Measurements from ENCODE around the gene TMTC1. TPM values are rescaled to one million over a fixed set of nuclear protein-coding genes. Genes with fewer than 3 reads are reported as not detected.

TMTC1 gene
- total RNA-seq, 2 experiments from 2014 or later = not detected

DNA sequence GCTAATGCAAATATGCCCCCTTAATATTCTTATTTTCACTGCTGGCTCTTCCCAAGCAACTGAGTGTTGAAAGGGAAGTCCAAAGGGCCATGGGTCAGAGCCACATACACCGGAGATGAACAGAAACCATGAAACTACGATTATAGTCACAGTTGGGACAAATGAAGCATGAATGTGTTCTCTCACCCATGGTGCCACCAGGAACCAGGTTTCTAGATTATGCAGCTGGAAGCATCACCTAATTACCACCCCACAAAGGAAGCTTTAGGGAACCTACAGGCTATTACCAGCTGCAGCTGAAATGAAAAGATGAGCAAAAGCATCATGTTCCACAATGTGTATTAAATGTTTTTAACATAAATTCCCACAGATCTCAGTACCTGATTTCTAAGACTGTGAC is 15.4 kb downstream of the TMTC1 start:
- Mint-ChIP-seq H3K9me3 (no peaks in the 10 kb centered on the region), H3K4me1 (no peaks in the 10 kb centered on the region), H3K27me3 (no peaks in the 10 kb centered on the region), H3K4me3 (no peak overlapping the region), H3K27ac (no peak overlapping the region), H3K36me3 (ENCODE audit: low read depth) (no peaks in the 10 kb centered on the region)
- POLR2A ChIA-PET = no interaction called here
- no peak for DNase-seq
- CTCF ChIA-PET = no interaction called here

DNA sequence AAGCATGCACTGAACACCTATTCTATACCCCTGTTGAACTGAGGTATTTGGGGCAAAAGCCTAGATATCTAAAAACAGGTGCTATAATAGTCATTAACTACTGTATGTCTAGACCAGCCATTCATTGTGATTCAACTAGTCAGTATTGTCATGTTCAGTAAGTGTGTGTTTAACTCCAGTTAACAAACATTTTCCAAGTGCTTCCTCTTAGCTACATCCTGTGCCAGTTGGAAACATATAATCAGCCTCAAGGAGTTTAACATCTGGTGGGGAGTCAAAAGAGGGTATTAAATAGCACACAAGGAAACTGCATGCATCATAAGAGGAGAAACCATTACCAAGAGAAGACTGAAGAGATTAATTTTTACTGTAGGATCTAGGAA is 20.4 kb downstream of the TMTC1 start:
- POLR2A ChIA-PET = no interaction called here

DNA sequence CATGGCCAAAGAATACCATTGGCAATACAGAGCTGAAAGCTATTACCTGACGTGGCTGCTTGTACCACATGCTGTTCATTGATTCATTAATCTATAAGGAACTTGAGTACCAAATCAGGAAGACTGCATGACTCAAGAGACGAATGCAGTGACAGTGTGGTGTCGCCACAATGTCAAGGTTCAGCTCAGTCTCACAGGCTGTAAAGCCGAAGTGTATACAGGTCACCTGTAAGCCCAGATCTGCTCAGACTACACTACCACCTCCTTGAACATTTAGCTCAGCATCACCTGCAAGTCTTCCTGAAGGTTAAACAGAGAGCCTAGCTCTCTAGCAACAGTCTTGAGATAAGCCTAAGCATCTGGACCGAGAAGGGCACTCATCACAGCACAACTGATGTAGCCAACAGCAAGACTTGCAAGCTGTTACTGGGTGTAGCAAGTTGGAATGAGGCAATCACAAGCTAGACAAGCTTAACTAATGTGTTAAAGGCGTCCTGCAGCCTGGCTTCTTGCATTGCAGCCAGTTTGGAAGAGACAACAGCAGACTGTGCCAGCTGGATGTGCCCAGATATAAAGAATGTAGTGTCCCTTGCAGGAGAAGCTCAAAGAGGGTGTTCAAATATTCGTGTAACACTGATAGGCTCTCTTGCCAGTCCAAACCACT is 21.0 kb downstream of the TMTC1 start:
- H3K27me3 Mint-ChIP-seq = no peaks in the 10 kb centered on the region
- H3K36me3 Mint-ChIP-seq (ENCODE audit: low read depth) = no peaks in the 10 kb centered on the region
- POLR2A ChIA-PET = no interaction called here
- no peak for DNase-seq
- H3K4me3 Mint-ChIP-seq = no peak overlapping the region
- no peak overlapping the region for H3K27ac Mint-ChIP-seq
- no peaks in the 10 kb centered on the region for H3K4me1 Mint-ChIP-seq
- CTCF ChIA-PET = interaction anchor here (0.6 to 1.5 kb wide), 3 partner anchors 12 to 39 kb away, joined by 3 to 5 read pairs (median 3); no protein-coding TSS in a partner anchor
- no peaks in the 10 kb centered on the region for H3K9me3 Mint-ChIP-seq

More for the DNA sequence above, 20.4 kb downstream of the TMTC1 start:
- no peaks in the 10 kb centered on the region for H3K27me3 Mint-ChIP-seq
- no peaks in the 10 kb centered on the region for H3K9me3 Mint-ChIP-seq
- no peak overlapping the region for H3K4me3 Mint-ChIP-seq
- no peaks in the 10 kb centered on the region for H3K4me1 Mint-ChIP-seq
- H3K27ac Mint-ChIP-seq = no peak overlapping the region
- CTCF ChIA-PET = interaction anchor here (0.6 to 1.5 kb wide), 2 partner anchors 12 to 40 kb away, joined by 3 to 5 read pairs; no protein-coding TSS in a partner anchor
- no peak for DNase-seq
- H3K36me3 Mint-ChIP-seq (ENCODE audit: low read depth) = no peaks in the 10 kb centered on the region

DNA sequence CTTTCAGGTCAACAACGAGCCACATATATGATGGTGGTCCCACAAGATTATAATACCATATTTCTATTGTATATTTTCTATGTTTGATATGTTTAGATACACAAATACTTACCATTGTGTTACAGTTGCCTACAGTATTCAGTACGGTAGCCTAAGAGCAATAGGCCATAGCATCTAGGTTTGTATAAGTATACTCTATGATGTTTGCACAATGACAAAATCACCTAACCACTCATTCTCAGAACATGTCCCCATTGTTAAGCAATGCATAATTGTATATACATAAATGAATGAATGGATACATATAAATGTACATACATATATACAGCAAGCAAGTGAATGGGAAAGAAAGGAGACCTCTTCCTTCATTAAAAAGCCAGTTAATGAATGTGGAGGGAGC is 23.8 kb downstream of the TMTC1 start:
- H3K27me3 Mint-ChIP-seq = no peaks in the 10 kb centered on the region
- no peaks in the 10 kb centered on the region for H3K36me3 Mint-ChIP-seq (ENCODE audit: low read depth)
- H3K9me3 Mint-ChIP-seq = no peaks in the 10 kb centered on the region
- ChIA-PET CTCF (no interaction called here), POLR2A (no interaction called here)
- no peak overlapping the region for H3K4me3 Mint-ChIP-seq
- no peaks in the 10 kb centered on the region for H3K4me1 Mint-ChIP-seq
- no peak for DNase-seq
- H3K27ac Mint-ChIP-seq = no peak overlapping the region

DNA sequence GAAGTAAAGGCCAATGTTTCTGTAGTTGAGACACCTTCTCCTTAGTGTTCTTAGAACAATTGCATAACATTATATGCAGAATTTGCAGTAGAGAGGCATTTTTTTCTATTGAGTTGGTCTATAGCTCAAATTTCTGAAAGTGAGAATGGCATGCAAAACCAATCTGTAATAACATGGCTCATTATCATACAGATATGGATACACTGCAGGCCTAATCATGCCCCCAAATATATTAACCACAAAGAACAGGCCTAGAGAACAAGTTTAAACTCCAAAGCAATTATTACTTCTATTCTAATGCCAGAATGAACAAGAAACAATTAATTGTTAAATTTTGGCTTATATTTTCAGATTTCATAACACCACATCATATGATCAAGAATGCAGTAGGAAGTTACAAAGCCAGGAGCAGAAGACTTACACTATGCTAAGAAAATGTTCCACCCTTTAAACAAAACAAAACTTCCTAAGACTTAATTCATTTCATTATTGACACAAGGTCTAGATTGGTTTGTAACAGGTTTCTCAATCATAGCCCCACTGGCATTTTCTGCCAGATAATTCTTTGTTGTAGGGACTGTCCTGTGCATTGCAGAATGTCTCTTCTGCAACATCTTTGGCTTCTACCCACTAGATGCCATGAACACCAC is 26.9 kb downstream of the TMTC1 start:
- H3K27ac Mint-ChIP-seq = no peak overlapping the region
- no peaks in the 10 kb centered on the region for H3K36me3 Mint-ChIP-seq (ENCODE audit: low read depth)
- H3K27me3 Mint-ChIP-seq = no peaks in the 10 kb centered on the region
- H3K4me1 Mint-ChIP-seq = no peaks in the 10 kb centered on the region
- no peak overlapping the region for H3K4me3 Mint-ChIP-seq
- CTCF ChIA-PET = no interaction called here
- H3K9me3 Mint-ChIP-seq = no peaks in the 10 kb centered on the region
- DNase-seq = no peak
- POLR2A ChIA-PET = no interaction called here

DNA sequence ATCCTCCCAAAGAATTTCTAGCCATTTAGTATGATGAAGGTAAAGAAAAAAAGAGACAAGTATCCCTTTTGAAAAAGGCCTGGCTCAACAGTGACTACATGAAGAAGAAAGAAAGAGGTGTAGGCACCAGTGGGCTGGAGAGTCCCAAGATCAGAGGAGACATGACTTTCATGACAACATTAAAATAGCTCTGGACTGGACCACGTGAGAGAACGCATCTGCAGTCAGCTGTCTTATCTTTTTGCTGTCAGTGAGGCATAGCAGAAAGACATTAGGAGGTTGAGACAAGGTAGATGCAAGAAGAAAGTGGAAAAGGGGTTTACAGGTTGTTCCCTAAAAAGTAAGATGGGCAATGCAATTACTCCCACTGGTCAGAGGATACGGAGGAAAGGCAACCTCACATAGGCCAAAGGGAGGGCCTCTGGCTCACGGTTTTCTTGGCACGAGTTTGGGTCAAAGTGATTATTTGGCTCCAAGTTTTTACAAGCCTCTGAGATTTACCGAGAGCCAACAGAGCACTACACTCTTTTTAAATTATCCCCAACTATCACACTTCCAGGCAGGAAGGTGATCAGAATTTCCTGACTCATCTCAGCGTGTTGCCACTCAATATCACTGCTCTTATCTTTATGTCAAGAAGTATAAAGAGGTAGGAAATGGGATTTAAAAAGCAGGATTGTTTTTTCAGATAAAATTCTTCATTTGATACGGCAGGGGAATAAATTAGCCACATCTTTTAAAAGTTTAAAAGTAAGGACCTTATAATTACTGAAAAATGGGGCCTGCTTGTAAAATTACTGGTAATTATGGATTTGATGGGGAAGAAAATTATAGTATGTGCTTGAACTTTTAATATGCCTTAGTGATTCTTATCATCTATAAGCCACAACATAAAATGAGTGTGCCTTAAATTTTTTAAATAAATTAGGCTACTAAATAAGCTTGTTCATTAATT is 29.2 kb downstream of the TMTC1 start:
- CTCF ChIA-PET = no interaction called here
- no peaks in the 10 kb centered on the region for H3K4me1 Mint-ChIP-seq

DNA sequence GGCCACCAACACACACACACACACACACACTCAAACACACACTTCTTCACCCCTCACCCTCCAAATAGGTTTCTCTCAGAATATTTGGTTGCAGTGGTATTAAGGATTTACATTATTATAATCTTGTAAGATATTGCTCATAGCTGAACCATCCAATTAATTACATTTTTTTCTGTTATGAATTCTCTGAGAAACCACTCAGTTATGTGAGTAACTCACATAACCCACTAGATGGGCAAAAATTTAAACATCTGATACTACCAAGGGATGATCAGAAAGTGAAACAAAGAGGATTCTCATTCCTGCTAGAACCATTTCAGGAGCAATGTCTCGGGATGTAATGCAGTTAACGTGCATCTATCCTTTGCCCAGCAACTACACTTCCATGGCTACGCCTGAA is 31.6 kb downstream of the TMTC1 start:
- CTCF ChIA-PET = no interaction called here
- Mint-ChIP-seq H3K9me3 (peaks cover 2% of the 10 kb centered on the region), H3K36me3 (ENCODE audit: low read depth) (no peaks in the 10 kb centered on the region), H3K27me3 (no peaks in the 10 kb centered on the region), H3K4me1 (no peaks in the 10 kb centered on the region), H3K27ac (no peak overlapping the region), H3K4me3 (no peak overlapping the region)
- POLR2A ChIA-PET = no interaction called here
- DNase-seq = no peak

More for the DNA sequence above, 29.2 kb downstream of the TMTC1 start:
- Mint-ChIP-seq H3K9me3 (peaks cover 2% of the 10 kb centered on the region), H3K27me3 (no peaks in the 10 kb centered on the region), H3K36me3 (ENCODE audit: low read depth) (no peaks in the 10 kb centered on the region), H3K4me3 (no peak overlapping the region), H3K27ac (no peak overlapping the region)
- POLR2A ChIA-PET = no interaction called here
- DNase-seq = no peak

DNA sequence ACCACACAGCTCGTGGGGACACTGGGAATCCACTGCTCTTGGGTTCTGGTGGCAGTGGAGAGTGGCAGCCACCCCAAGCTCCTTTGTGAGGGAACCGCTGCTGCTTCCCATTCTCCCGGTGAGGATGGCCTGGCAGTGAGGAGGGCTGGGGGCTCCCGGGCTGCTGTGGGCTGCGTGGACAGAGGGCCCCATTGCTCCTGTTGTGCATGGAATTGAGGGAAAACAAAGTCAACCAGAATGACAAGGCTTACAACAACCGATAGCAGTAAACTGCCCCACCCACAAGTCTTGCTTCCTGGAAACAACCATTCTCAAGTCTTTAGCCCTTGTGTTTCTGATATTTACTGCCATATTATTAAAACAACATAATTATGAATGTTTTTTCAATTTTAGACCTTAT is 32.1 kb downstream of the TMTC1 start:
- no peak overlapping the region for H3K4me3 Mint-ChIP-seq
- no peaks in the 10 kb centered on the region for H3K36me3 Mint-ChIP-seq (ENCODE audit: low read depth)
- no peak overlapping the region for H3K27ac Mint-ChIP-seq
- CTCF ChIA-PET = no interaction called here
- no peaks in the 10 kb centered on the region for H3K4me1 Mint-ChIP-seq
- POLR2A ChIA-PET = no interaction called here
- DNase-seq = no peak
- H3K9me3 Mint-ChIP-seq = peaks cover 2% of the 10 kb centered on the region
- no peaks in the 10 kb centered on the region for H3K27me3 Mint-ChIP-seq

DNA sequence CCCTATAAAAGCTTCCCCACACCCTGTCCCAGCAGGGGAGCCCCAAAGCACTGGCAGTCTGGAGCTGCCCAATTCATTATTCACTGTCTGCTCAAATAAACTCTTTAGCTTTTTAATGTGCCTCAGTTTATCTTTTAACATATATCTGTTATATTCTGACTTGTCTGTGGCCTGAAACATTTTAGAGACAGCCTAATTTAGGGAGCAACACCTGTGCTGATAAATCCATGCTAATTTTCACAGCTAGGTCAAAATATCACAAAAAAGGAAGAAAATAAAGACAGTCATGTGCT is 32.9 kb downstream of the TMTC1 start:
- no peak overlapping the region for H3K27ac Mint-ChIP-seq
- POLR2A ChIA-PET = no interaction called here
- no peaks in the 10 kb centered on the region for H3K36me3 Mint-ChIP-seq (ENCODE audit: low read depth)

DNA sequence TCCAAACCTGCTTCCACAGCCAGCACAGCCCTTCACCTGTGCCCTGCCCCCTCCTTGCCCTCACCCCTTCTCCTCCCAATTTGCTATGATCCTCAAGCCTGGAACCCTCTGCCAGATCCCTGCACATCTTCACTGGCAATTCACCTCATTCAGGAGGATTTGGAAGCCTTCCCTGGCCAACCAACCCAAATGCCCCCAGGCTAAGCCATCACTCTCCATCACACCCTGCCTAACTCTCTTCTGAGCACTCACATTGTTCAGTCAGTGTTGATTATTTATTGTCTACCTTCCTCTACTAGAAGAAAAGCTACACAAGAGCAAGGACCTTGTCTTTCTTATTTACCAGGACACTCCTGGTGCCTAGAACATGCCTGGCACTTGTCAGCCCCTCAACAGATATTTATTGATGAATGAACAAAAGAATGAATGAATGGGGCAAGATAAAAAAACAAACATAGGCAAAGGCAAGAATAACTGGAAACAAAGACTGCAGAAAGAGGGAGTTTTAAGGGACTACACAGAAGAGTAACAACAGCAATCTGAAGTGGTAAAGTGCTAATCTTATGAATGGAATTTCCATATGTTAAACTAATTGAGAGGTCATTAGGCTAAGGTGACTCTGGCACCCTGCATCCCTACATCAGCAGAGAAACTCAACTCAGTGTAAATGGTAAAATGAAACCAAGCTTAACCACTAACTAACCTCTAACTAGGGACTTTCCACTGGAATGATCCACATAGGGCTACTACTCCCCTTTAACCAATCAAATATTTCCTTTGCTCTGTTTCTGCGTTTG is 33.4 kb downstream of the TMTC1 start:
- CTCF ChIA-PET = interaction anchor here (0.6 to 1.3 kb wide), 2 partner anchors 13 to 712 kb away, joined by 4 to 5 read pairs; no protein-coding TSS in a partner anchor

More for the DNA sequence above, 32.9 kb downstream of the TMTC1 start:
- Mint-ChIP-seq H3K4me1 (no peaks in the 10 kb centered on the region), H3K4me3 (no peak overlapping the region), H3K9me3 (peaks cover 2% of the 10 kb centered on the region), H3K27me3 (no peaks in the 10 kb centered on the region)
- CTCF ChIA-PET = interaction anchor here (0.6 to 1.3 kb wide), 2 partner anchors 12 to 713 kb away, joined by 4 to 5 read pairs; no protein-coding TSS in a partner anchor
- no peak for DNase-seq

DNA sequence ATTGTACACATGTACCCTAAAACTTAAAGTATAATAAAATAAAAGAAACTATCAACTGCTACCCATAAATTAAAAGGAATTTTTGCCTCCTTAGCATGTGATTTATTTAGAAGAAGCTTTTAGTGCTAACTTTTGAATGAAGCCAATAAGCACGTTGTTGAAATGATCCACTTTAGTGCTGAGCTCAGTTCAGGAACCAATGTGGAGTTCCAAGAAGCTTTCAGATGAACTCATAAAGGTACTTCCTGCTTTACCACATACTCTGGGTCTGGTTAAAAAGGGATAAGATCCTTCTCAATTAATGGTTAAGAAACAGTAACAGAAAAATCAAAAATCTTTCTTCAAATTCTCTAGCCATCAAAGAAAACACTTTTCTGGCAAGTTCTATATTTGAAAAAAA is 39.4 kb downstream of the TMTC1 start:
- Mint-ChIP-seq H3K4me3 (no peak overlapping the region), H3K4me1 (no peaks in the 10 kb centered on the region), H3K9me3 (no peaks in the 10 kb centered on the region), H3K36me3 (ENCODE audit: low read depth) (no peaks in the 10 kb centered on the region), H3K27ac (no peak overlapping the region), H3K27me3 (no peaks in the 10 kb centered on the region)
- CTCF ChIA-PET = interaction anchor here (0.7 kb wide), 1 partner anchor 52 kb away, joined by 3 read pairs; no protein-coding TSS in a partner anchor
- DNase-seq = no peak
- POLR2A ChIA-PET = no interaction called here

More for the DNA sequence above, 33.4 kb downstream of the TMTC1 start:
- Mint-ChIP-seq H3K27me3 (no peaks in the 10 kb centered on the region), H3K4me1 (no peaks in the 10 kb centered on the region), H3K27ac (no peak overlapping the region), H3K9me3 (peaks cover 2% of the 10 kb centered on the region), H3K36me3 (ENCODE audit: low read depth) (no peaks in the 10 kb centered on the region), H3K4me3 (no peak overlapping the region)
- no peak for DNase-seq
- POLR2A ChIA-PET = no interaction called here

DNA sequence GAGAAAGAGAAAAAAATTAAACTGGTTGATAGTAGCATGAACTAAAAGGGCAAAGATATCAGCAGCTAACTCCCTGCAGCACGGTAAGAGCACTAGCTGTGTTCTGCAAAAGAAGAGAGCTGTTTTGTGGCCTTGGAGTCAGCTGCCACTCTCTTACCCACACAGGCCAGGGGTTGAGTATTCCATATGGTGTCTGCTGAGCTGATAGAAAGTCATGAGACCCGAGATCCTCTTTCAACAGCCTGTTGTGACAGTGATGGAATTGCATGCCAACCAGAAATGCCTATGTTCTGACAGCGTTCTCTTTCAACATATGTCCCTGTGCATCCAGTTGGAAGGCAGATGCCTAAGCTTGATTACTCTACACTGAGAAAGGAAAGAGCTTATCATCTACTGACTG is 39.9 kb downstream of the TMTC1 start:
- H3K27ac Mint-ChIP-seq = no peak overlapping the region
- H3K4me1 Mint-ChIP-seq = no peaks in the 10 kb centered on the region
- no peaks in the 10 kb centered on the region for H3K9me3 Mint-ChIP-seq
- DNase-seq = no peak
- no peaks in the 10 kb centered on the region for H3K36me3 Mint-ChIP-seq (ENCODE audit: low read depth)
- ChIA-PET POLR2A (no interaction called here), CTCF (no interaction called here)
- no peak overlapping the region for H3K4me3 Mint-ChIP-seq
- H3K27me3 Mint-ChIP-seq = no peaks in the 10 kb centered on the region
